Activated B cell treated with CpG ODN at 0.5 μM for 24 hours (primary cell): ENCODE results near the gene CXCL5. TPM values are rescaled to one million over a fixed set of nuclear protein-coding genes. Genes with fewer than 3 reads are reported as not detected.

Source experiments
- ATAC-seq: fragments of 200-7000 bp; cut with Tn5 transposase; one replicate; pipeline ENCODE4 v1.10.0; 2021; ENCODE audit warnings: low read depth, mild to moderate bottlenecking, moderate library complexity
- CTCF ChIA-PET: fragments of 350-600 bp; sonication (Branson Sonifier 250); formaldehyde crosslinking; loops from one replicate; lab custom pipeline; 2021; ENCODE audit warnings: antibody characterized with exemption; lab: Charles Lee
- POLR2A ChIA-PET: fragments of 350-600 bp; sonication (Branson Sonifier 250); formaldehyde crosslinking; loops from one replicate; lab custom pipeline; 2021; ENCODE audit warnings: antibody characterized with exemption; lab: Charles Lee
- DNase-seq: peaks from one replicate; pipeline ENCODE4 v3.0.0; 2022
- H3K27ac Mint-ChIP-seq: one replicate; pipeline ENCODE4 v1.8.0; 2020; ENCODE audit warnings: mixed read lengths
- H3K27me3 Mint-ChIP-seq: one replicate; pipeline ENCODE4 v1.8.0; 2021; ENCODE audit warnings: mixed read lengths
- H3K36me3 Mint-ChIP-seq: one replicate; pipeline ENCODE4 v1.8.0; 2021; ENCODE audit warnings: low read depth, mixed read lengths
- H3K4me1 Mint-ChIP-seq: one replicate; pipeline ENCODE4 v1.8.0; 2021; ENCODE audit warnings: mixed read lengths
- H3K4me3 Mint-ChIP-seq: one replicate; pipeline ENCODE4 v1.8.0; 2020; ENCODE audit warnings: mild to moderate bottlenecking, mixed read lengths
- H3K9me3 Mint-ChIP-seq: one replicate; pipeline ENCODE4 v1.8.0; 2020; ENCODE audit warnings: mixed read lengths
- intact Hi-C: fragments of 100-400 bp; cut with micrococcal nuclease; formaldehyde crosslinking; loops from one replicate; pipeline ENCODE4 v1.15.1; 2024
- total RNA-seq: library from RNA; stranded (reverse); gene quantifications from 2 replicates; pipeline ENCODE4 v1.2.3, GENCODE V29; 2022
- TF ChIP-seq, protein P1 (sequence below): fragments of 200-600 bp; IDR thresholded peaks from one replicate; pipeline ENCODE4 v1.8.0; 2022; ENCODE audit warnings: antibody characterized with exemption, mild to moderate bottlenecking

Gene CXCL5
- total RNA-seq, 1 donor from 2014 or later, result not detected

DNA sequence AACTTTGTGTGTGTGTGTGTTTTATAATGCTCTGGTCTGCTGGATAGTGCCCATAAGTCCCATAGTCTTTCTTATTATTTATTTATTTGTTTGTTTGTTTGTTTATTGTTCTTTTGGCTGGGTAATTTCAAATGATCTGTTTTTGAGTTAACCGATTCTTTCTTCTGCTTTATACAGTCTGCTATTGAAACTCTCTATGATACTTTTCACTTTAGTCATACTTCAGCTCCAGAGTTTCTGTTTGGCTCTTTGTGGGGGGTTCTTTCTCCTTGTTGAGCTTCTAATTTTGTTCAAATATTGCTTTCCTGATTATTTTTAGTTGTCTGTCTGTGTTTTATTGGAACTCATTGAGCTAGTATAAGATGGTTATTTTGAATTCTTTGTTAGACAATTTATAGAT is 30.0 kb upstream of the CXCL5 start:
- DNase-seq (no peak), ATAC-seq (no peak)
- ChIA-PET POLR2A (no interaction called here), CTCF (no interaction called here)
- no peaks in the 10 kb centered on the region for H3K36me3 Mint-ChIP-seq
- no peak overlapping the region for H3K27ac Mint-ChIP-seq
- TF ChIP-seq, protein P1, sequence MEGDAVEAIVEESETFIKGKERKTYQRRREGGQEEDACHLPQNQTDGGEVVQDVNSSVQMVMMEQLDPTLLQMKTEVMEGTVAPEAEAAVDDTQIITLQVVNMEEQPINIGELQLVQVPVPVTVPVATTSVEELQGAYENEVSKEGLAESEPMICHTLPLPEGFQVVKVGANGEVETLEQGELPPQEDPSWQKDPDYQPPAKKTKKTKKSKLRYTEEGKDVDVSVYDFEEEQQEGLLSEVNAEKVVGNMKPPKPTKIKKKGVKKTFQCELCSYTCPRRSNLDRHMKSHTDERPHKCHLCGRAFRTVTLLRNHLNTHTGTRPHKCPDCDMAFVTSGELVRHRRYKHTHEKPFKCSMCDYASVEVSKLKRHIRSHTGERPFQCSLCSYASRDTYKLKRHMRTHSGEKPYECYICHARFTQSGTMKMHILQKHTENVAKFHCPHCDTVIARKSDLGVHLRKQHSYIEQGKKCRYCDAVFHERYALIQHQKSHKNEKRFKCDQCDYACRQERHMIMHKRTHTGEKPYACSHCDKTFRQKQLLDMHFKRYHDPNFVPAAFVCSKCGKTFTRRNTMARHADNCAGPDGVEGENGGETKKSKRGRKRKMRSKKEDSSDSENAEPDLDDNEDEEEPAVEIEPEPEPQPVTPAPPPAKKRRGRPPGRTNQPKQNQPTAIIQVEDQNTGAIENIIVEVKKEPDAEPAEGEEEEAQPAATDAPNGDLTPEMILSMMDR, result no peak
- peaks cover 6% of the 10 kb centered on the region for H3K9me3 Mint-ChIP-seq
- no peaks in the 10 kb centered on the region for H3K4me1 Mint-ChIP-seq
- intact Hi-C loops, result no loop called here
- H3K4me3 Mint-ChIP-seq, result no peak overlapping the region
- H3K27me3 Mint-ChIP-seq, result peaks cover 11% of the 10 kb centered on the region

GRCh38 chr4:74023709-74024108 is 25.2 kb upstream of the CXCL5 start:
- Mint-ChIP-seq H3K36me3 (no peaks in the 10 kb centered on the region), H3K9me3 (peaks cover 6% of the 10 kb centered on the region), H3K27me3 (peaks cover 1% of the 10 kb centered on the region), H3K4me3 (no peak overlapping the region), H3K4me1 (no peaks in the 10 kb centered on the region), H3K27ac (no peak overlapping the region)
- TF ChIP-seq, protein P1, result no peak
- ATAC-seq (no peak), DNase-seq (no peak)
- CTCF ChIA-PET, result no interaction called here
- POLR2A ChIA-PET, result interaction anchor here (0.7 kb wide), 1 partner anchor 89 kb away, joined by 3 read pairs; no protein-coding TSS in a partner anchor
- intact Hi-C loops, result no loop called here

DNA sequence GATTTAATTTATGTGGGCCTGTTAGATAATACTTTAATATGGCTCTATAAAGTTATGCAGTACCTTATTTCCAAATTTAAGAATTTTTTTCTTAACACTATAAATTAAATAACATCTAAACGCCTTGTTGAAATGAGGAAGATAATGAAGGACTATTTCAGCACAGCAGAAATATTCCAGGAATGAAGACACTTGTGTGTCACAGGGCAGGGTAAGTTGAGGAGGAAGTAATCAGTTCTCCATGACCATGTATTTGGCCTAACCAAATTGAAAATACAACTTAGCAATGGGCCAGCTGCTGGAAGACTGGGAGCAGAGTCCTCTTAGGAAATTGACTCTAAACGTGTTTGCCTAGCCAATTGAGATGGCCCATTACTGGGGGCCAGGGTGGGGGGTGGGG is 23.1 kb upstream of the CXCL5 start:
- no peak overlapping the region for H3K4me3 Mint-ChIP-seq
- peaks cover 4% of the 10 kb centered on the region for H3K9me3 Mint-ChIP-seq
- peaks cover 3% of the 10 kb centered on the region for H3K27me3 Mint-ChIP-seq
- intact Hi-C loops, result no loop called here
- ChIA-PET POLR2A (no interaction called here), CTCF (no interaction called here)
- DNase-seq, result no peak
- no peak overlapping the region for H3K27ac Mint-ChIP-seq
- no peak for ATAC-seq
- no peaks in the 10 kb centered on the region for H3K4me1 Mint-ChIP-seq
- no peaks in the 10 kb centered on the region for H3K36me3 Mint-ChIP-seq
- TF ChIP-seq, protein P1, result no peak

DNA sequence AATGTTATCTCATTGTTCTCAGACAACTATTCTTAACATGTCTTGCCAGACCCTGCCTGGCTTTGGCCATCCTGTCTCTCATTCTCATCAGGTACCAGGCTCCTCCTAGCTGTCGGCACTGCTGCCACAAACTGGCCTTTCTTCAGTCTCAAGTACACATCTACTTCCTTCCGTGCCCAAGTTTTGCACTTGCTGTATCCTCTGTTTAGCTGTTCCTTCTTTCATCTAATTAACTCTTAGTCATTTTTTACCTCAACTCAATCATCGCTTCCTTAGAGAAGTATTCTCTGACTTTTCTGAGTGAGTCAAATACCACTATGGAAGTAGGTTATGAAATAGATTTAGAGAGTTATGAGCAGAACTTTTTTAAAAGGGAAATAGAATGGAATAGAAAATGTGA is 20.3 kb upstream of the CXCL5 start:
- DNase-seq, result no peak
- H3K36me3 Mint-ChIP-seq, result no peaks in the 10 kb centered on the region
- intact Hi-C loops, result no loop called here
- TF ChIP-seq, protein P1, result no peak
- H3K27me3 Mint-ChIP-seq, result peaks cover 3% of the 10 kb centered on the region
- H3K4me3 Mint-ChIP-seq, result no peak overlapping the region
- ATAC-seq, result no peak
- no peak overlapping the region for H3K27ac Mint-ChIP-seq
- ChIA-PET CTCF (no interaction called here), POLR2A (no interaction called here)
- H3K4me1 Mint-ChIP-seq, result no peaks in the 10 kb centered on the region
- H3K9me3 Mint-ChIP-seq, result peaks cover 2% of the 10 kb centered on the region

DNA sequence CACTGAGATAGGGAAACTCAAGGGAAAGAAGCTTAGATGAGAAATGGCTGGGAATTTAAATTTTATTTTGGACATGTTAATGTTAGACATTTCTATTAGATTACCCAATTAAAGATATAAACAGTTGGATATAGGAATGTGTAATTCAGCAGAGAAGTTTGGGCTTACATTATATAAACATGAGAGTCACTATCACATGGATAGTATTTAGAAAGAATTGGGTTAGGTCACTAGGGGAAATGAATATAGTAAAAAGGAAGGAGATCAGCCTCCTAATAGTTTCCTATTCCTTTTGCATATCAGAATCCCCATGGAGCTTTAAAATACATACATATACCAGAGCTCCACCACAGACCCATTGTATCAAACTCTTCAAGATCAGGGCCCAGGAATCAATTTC is 19.6 kb upstream of the CXCL5 start:
- TF ChIP-seq, protein P1, result no peak
- ChIA-PET POLR2A (no interaction called here), CTCF (no interaction called here)
- Mint-ChIP-seq H3K27ac (no peak overlapping the region), H3K4me1 (no peaks in the 10 kb centered on the region), H3K27me3 (peaks cover 3% of the 10 kb centered on the region), H3K36me3 (no peaks in the 10 kb centered on the region), H3K4me3 (no peak overlapping the region), H3K9me3 (peaks cover 2% of the 10 kb centered on the region)
- no peak for DNase-seq
- no peak for ATAC-seq
- intact Hi-C loops, result no loop called here
